IMR-90 (cell line): ENCODE measurements around the gene PTPRG.

Experiments used
- NFE2L2 ChIP-seq: fragments of 150-350 bp; IDR thresholded peaks from 2 replicates; pipeline ENCODE4 v1.6.1; 2016; ENCODE audit warnings: low read depth, mild to moderate bottlenecking, low read length
- POLR2A ChIP-seq: IDR thresholded peaks from 2 replicates; pipeline ENCODE4 v1.6.1; 2012; ENCODE audit warnings: mild to moderate bottlenecking, low read depth, low read length
- TF ChIP-seq, protein P1 (sequence below): conservative IDR thresholded peaks from 2 replicates; pipeline ENCODE4 v1.5.1; 2012; ENCODE audit warnings: mild to moderate bottlenecking, low read depth, low read length, improper control_type of control experiment
- TF ChIP-seq, protein P2 (sequence below): fragments of 150-350 bp; IDR thresholded peaks from 2 replicates; pipeline ENCODE4 v1.6.1; 2016; ENCODE audit warnings: low read depth, mild to moderate bottlenecking, low read length, moderate library complexity, borderline replicate concordance

DNA sequence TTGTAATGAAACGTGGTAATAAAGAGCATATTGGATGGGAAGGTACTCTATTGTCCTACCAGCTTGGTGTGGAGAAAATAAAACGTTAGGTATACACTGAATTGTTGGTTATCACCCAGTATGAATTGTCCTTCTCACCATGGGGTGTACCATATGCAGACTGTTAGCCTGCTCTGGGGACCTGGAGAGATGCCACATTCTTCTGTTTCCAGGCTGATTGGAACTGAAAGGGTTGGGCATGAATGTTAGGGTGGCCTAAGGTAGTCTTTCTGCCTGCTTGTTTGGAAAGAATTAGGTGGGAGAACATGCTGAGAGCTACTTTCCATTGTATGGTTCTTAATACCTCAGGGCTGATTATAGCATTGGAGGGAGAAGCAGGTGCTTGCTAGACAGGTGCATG, 340.6 kb downstream of the PTPRG start:
- TF ChIP-seq, protein P1, sequence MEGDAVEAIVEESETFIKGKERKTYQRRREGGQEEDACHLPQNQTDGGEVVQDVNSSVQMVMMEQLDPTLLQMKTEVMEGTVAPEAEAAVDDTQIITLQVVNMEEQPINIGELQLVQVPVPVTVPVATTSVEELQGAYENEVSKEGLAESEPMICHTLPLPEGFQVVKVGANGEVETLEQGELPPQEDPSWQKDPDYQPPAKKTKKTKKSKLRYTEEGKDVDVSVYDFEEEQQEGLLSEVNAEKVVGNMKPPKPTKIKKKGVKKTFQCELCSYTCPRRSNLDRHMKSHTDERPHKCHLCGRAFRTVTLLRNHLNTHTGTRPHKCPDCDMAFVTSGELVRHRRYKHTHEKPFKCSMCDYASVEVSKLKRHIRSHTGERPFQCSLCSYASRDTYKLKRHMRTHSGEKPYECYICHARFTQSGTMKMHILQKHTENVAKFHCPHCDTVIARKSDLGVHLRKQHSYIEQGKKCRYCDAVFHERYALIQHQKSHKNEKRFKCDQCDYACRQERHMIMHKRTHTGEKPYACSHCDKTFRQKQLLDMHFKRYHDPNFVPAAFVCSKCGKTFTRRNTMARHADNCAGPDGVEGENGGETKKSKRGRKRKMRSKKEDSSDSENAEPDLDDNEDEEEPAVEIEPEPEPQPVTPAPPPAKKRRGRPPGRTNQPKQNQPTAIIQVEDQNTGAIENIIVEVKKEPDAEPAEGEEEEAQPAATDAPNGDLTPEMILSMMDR: no peak
- TF ChIP-seq, protein P2, sequence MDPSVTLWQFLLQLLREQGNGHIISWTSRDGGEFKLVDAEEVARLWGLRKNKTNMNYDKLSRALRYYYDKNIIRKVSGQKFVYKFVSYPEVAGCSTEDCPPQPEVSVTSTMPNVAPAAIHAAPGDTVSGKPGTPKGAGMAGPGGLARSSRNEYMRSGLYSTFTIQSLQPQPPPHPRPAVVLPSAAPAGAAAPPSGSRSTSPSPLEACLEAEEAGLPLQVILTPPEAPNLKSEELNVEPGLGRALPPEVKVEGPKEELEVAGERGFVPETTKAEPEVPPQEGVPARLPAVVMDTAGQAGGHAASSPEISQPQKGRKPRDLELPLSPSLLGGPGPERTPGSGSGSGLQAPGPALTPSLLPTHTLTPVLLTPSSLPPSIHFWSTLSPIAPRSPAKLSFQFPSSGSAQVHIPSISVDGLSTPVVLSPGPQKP: no peak
- TF ChIP-seq POLR2A (no peak), NFE2L2 (no peak)
